Liver (tissue), 9 donors: ENCODE results near the gene ANKRD29. TPM values are rescaled to one million over a fixed set of nuclear protein-coding genes. Genes with fewer than 3 reads are reported as not detected.

Source experiments
- DNase-seq: peaks from one replicate; pipeline ENCODE4 v3.0.0-alpha.2; 2017; ENCODE audit warnings: low spot score
- H3K27ac ChIP-seq, 2 donors: one replicate each; pipeline ENCODE4 v1.7.0; 2013; ENCODE audit warnings: inconsistent platforms in 2 of 2, low read length in 2 of 2, control low read depth in 1 of 2, low read depth in 1 of 2, mild to moderate bottlenecking in 1 of 2
- H3K27me3 ChIP-seq, 4 donors: one replicate each; pipeline versions ENCODE4 v1.6.1 to v1.7.0; 2013; ENCODE audit warnings: low read length in 3 of 4, inconsistent platforms in 1 of 4, mild to moderate bottlenecking in 1 of 4, moderate library complexity in 1 of 4; ENCODE audit not compliant: control insufficient read depth in 4 of 4, insufficient read depth in 4 of 4
- H3K36me3 ChIP-seq, 4 donors: one replicate each; pipeline versions ENCODE4 v1.6.1 to v1.7.0; 2013; ENCODE audit warnings: low read length in 3 of 4, mild to moderate bottlenecking in 3 of 4, low read depth in 1 of 4, moderate library complexity in 1 of 4; ENCODE audit not compliant: control insufficient read depth in 4 of 4, insufficient read depth in 3 of 4
- H3K4me1 ChIP-seq, 4 donors: one replicate each; pipeline versions ENCODE4 v1.6.1 to v1.7.0; 2013; ENCODE audit warnings: low read length in 3 of 4, mild to moderate bottlenecking in 3 of 4, moderate library complexity in 1 of 4; ENCODE audit not compliant: control insufficient read depth in 4 of 4, insufficient read depth in 4 of 4
- H3K4me3 ChIP-seq, 3 donors: one replicate each; pipeline versions ENCODE4 v1.6.1 to v1.7.0; 2013; ENCODE audit warnings: low read length in 3 of 3, control low read depth in 1 of 3, low read depth in 1 of 3, mild to moderate bottlenecking in 1 of 3
- H3K9ac ChIP-seq, 2 donors: one replicate each; pipeline ENCODE4 v1.7.0; 2013; ENCODE audit warnings: low read length in 2 of 2, mild to moderate bottlenecking in 2 of 2, moderate library complexity in 2 of 2, control low read depth in 1 of 2, low read depth in 1 of 2
- H3K9me3 ChIP-seq, 4 donors: one replicate each; pipeline versions ENCODE4 v1.6.1 to v1.7.0; 2013; ENCODE audit warnings: low read length in 3 of 4; ENCODE audit not compliant: control insufficient read depth in 4 of 4
- FOXA2 ChIP-seq: IDR thresholded peaks from 2 replicates; pipeline ENCODE4 v1.6.1; 2016; ENCODE audit warnings: antibody characterized with exemption
- GABPA ChIP-seq, 2 donors: IDR thresholded peaks in 1 of 2; conservative IDR thresholded peaks in 1 of 2; 2 replicates each; pipeline ENCODE4 v1.6.1; 2016; ENCODE audit warnings: antibody characterized with exemption in 2 of 2, mild to moderate bottlenecking in 1 of 2, moderate library complexity in 1 of 2
- HNF4A ChIP-seq, 2 donors: conservative IDR thresholded peaks; 2 replicates each; pipeline ENCODE4 v1.6.1; 2016; ENCODE audit warnings: antibody characterized with exemption in 2 of 2, mild to moderate bottlenecking in 2 of 2
- HNF4G ChIP-seq: IDR thresholded peaks from 2 replicates; pipeline ENCODE4 v1.6.1; 2016; ENCODE audit warnings: antibody characterized with exemption
- JUND ChIP-seq, 2 donors: IDR thresholded peaks; 2 replicates each; pipeline ENCODE4 v1.6.1; 2016; ENCODE audit warnings: antibody characterized with exemption in 2 of 2
- NR2F2 ChIP-seq: IDR thresholded peaks from 2 replicates; pipeline ENCODE4 v1.6.1; 2016; ENCODE audit warnings: antibody characterized with exemption
- RAD21 ChIP-seq, 2 donors: IDR thresholded peaks; 2 replicates each; pipeline ENCODE4 v1.6.1; 2016; ENCODE audit warnings: antibody characterized with exemption in 2 of 2, mild to moderate bottlenecking in 2 of 2
- RXRA ChIP-seq, 2 donors: IDR thresholded peaks; 2 replicates each; pipeline ENCODE4 v1.6.1; 2017 to 2018; ENCODE audit warnings: antibody characterized with exemption in 2 of 2, mild to moderate bottlenecking in 1 of 2
- SP1 ChIP-seq: IDR thresholded peaks from 2 replicates; pipeline ENCODE4 v1.6.1; 2018; ENCODE audit warnings: antibody characterized with exemption, mild to moderate bottlenecking
- TAF1 ChIP-seq: conservative IDR thresholded peaks from 2 replicates; pipeline ENCODE4 v1.6.1; 2016; ENCODE audit warnings: antibody characterized with exemption, mild to moderate bottlenecking
- ZBTB33 ChIP-seq: IDR thresholded peaks from 2 replicates; pipeline ENCODE4 v1.6.1; 2016; ENCODE audit warnings: antibody characterized with exemption
- WGBS: extraction: QIAGEN DNeasy Blood & Tissue Kit; methylation state at CpG from one replicate; pipeline ENCODE4 v1.1.7; 2013; 5-methylcytosine and 5-hydroxymethylcytosine counted together
- polyA plus RNA-seq, 2 donors: library from polyadenylated mRNA; stranded (reverse) in 1 of 2; unstranded in 1 of 2; fragments of 200-250 nt in 1 of 2; fragments of >200 nt in 1 of 2; fragmentation: Nextera tagmentation in 1 of 2; extraction: Ambion mirVana in 1 of 2; gene quantifications; one replicate each; pipeline versions ENCODE4 v1.2.1 to v1.2.3, GENCODE V29; 2013 to 2015
- total RNA-seq, 2 donors: library from RNA; depleted of rRNA; stranded (reverse); fragments of >200 nt; gene quantifications; one replicate each; pipeline ENCODE4 v1.2.3, GENCODE V29; 2014
- TF ChIP-seq, protein P1 (sequence below): IDR thresholded peaks from 2 replicates; pipeline ENCODE4 v1.6.1; 2016; ENCODE audit warnings: antibody characterized with exemption, mild to moderate bottlenecking
- TF ChIP-seq, protein P2 (sequence below): fragments of 150-350 bp; IDR thresholded peaks from 2 replicates; pipeline ENCODE4 v1.5.1; 2017; ENCODE audit warnings: improper control_type of control experiment, low read depth, low read length; ENCODE audit not compliant: missing input control
- TF ChIP-seq, protein P3 (sequence below): IDR thresholded peaks from 2 replicates; pipeline ENCODE4 v1.6.1; 2016; ENCODE audit warnings: antibody characterized with exemption
- donor health status: healthy.
- donor health status: healthy.
- donor health status: healthy.
- donor health status: healthy.
- donor health status: healthy.

Gene ANKRD29
- total and polyA plus RNA-seq, 4 donors, result 0.14 to 0.50 (median 0.33) TPM

DNA sequence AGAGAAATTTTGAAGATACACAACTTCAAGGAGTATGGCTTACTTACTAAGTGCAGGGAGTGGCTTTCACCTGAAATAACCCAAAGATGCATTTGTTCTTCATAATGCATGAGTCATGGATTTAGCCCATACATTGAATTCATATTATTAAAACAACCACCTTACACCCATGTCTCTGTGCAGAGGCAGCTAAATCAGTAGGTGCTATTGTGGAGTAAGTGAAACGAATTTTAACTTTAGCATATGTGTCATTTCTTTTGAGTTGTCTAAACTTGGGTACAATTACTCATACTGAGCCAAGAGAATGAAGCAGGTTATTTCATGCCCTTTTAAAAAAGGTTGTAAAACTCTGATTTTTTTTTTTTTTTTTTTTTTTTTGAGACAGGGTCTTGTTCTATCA is 11.0 kb upstream of the ANKRD29 start (continued):
- TF ChIP-seq, protein P1, sequence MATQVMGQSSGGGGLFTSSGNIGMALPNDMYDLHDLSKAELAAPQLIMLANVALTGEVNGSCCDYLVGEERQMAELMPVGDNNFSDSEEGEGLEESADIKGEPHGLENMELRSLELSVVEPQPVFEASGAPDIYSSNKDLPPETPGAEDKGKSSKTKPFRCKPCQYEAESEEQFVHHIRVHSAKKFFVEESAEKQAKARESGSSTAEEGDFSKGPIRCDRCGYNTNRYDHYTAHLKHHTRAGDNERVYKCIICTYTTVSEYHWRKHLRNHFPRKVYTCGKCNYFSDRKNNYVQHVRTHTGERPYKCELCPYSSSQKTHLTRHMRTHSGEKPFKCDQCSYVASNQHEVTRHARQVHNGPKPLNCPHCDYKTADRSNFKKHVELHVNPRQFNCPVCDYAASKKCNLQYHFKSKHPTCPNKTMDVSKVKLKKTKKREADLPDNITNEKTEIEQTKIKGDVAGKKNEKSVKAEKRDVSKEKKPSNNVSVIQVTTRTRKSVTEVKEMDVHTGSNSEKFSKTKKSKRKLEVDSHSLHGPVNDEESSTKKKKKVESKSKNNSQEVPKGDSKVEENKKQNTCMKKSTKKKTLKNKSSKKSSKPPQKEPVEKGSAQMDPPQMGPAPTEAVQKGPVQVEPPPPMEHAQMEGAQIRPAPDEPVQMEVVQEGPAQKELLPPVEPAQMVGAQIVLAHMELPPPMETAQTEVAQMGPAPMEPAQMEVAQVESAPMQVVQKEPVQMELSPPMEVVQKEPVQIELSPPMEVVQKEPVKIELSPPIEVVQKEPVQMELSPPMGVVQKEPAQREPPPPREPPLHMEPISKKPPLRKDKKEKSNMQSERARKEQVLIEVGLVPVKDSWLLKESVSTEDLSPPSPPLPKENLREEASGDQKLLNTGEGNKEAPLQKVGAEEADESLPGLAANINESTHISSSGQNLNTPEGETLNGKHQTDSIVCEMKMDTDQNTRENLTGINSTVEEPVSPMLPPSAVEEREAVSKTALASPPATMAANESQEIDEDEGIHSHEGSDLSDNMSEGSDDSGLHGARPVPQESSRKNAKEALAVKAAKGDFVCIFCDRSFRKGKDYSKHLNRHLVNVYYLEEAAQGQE, result no peak
- TF ChIP-seq JUND (IDR thresholded peaks at IDR 0.05) (no peak), TAF1 (no peak), ZBTB33 (no peak), HNF4G (no peak)

GRCh38 chr18:23671564-23671963 is 8.9 kb upstream of the ANKRD29 start:
- H3K9me3 ChIP-seq, result no peaks in the 10 kb centered on the region
- H3K4me3 ChIP-seq, result no peak overlapping the region
- no peaks in the 10 kb centered on the region for H3K27me3 ChIP-seq
- no peak for DNase-seq
- no peak overlapping the region for H3K27ac ChIP-seq
- 88% methylated on average over 1 of the region's 1 CpG for WGBS
- H3K4me1 ChIP-seq, result no peaks in the 10 kb centered on the region
- TF ChIP-seq, protein P2, sequence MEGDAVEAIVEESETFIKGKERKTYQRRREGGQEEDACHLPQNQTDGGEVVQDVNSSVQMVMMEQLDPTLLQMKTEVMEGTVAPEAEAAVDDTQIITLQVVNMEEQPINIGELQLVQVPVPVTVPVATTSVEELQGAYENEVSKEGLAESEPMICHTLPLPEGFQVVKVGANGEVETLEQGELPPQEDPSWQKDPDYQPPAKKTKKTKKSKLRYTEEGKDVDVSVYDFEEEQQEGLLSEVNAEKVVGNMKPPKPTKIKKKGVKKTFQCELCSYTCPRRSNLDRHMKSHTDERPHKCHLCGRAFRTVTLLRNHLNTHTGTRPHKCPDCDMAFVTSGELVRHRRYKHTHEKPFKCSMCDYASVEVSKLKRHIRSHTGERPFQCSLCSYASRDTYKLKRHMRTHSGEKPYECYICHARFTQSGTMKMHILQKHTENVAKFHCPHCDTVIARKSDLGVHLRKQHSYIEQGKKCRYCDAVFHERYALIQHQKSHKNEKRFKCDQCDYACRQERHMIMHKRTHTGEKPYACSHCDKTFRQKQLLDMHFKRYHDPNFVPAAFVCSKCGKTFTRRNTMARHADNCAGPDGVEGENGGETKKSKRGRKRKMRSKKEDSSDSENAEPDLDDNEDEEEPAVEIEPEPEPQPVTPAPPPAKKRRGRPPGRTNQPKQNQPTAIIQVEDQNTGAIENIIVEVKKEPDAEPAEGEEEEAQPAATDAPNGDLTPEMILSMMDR, result no peak
- TF ChIP-seq SP1, result no peak
- TF ChIP-seq RXRA (IDR thresholded peaks at IDR 0.05), result no peak
- TF ChIP-seq, protein P1, result no peak
- no peak for TF ChIP-seq FOXA2
- no peak for TF ChIP-seq GABPA (IDR thresholded peaks at IDR 0.05 in 1 of 2, conservative IDR thresholded peaks at IDR 0.05 in 1 of 2)
- TF ChIP-seq HNF4A (conservative IDR thresholded peaks at IDR 0.05), result no peak
- TF ChIP-seq NR2F2, result no peak
- TF ChIP-seq TAF1, result no peak
- TF ChIP-seq ZBTB33, result no peak
- no peak for TF ChIP-seq JUND (IDR thresholded peaks at IDR 0.05)
- TF ChIP-seq, protein P3, sequence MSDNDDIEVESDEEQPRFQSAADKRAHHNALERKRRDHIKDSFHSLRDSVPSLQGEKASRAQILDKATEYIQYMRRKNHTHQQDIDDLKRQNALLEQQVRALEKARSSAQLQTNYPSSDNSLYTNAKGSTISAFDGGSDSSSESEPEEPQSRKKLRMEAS, result no peak
- no peak for TF ChIP-seq RAD21 (IDR thresholded peaks at IDR 0.05)
- H3K9ac ChIP-seq, result no peak overlapping the region
- H3K36me3 ChIP-seq, result no peaks in the 10 kb centered on the region
